ENCODE data around the gene CDH5.

Gene CDH5

DNA sequence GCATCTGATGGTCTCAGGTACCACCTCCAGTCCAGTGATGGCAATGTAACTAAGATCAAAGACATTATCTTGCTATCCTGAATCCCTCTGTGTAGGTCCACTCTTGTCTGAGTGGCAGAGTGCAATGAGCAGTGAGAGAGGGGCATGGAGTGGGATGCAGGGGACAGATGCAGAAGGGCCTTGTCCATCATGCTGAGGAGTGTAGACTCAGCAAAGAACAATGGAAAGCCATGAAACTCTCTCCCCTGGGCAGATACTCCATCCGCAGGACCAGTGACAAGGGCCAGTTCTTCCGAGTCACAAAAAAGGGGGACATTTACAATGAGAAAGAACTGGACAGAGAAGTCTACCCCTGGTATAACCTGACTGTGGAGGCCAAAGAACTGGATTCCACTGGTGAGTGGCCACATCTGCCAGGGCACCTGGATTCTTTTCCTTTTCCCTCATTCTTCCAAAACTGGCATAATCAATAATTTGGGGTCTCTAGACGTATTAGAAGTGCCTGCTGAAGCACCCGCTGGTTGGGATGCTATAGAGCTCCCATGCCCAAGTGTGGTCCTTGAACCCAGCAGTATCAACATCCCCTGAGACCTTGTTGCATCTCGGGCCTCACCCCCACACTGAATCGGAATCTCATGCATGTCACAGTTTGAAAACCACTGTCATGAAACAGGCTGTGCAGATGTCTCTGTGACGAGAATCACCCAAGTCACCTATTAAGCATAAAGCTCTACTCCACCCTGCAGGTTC is 29.5 kb downstream of the CDH5 start:
- DNase-seq = no peak

DNA sequence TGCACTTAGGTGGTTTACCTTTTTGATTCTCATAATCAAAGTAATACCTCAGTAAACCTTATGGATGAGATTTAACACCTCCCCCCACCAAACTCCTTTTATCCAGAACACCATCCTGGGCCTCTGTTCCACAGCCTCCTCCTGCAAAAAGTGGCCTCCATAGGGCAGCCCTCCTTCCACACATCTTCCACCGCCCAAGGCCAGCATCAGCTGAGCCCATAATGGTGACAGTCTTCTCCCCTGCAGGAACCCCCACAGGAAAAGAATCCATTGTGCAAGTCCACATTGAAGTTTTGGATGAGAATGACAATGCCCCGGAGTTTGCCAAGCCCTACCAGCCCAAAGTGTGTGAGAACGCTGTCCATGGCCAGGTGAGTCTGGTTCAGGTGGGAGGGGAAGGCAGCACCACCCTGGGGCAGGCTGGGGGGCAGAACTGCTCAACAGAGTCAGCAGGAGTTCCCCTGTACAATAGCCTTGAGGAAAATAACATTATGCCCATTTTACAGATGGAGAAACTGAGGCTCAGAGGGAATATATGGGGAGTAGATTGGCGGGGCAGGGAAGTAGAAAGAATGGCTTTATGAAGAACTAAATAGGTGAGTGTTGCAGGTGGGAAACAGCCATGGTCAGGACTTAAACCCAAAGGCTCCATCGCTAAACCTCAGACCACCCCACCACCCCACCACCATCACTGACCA is 31.4 kb downstream of the CDH5 start:
- DNase-seq = no peak

DNA sequence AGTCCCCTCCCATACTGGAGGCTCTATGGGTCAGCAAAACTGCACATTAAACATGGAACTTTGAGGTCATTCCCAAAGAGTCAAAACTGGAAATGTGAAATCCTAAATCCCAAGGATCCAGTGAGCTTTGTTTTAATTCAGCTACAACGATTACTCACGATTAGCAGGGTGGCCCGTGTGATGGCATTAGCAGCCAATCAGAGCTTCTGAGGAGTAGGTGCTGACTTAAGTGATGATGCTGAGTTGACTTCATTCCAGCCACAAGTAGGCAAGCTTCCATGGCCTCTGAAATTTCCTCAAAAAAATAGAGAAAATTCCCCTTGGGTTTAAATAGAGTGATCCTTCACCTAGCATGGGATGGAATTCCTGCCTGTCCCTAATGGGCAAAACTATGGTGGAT is 32.5 kb downstream of the CDH5 start:
- no peak for DNase-seq

DNA sequence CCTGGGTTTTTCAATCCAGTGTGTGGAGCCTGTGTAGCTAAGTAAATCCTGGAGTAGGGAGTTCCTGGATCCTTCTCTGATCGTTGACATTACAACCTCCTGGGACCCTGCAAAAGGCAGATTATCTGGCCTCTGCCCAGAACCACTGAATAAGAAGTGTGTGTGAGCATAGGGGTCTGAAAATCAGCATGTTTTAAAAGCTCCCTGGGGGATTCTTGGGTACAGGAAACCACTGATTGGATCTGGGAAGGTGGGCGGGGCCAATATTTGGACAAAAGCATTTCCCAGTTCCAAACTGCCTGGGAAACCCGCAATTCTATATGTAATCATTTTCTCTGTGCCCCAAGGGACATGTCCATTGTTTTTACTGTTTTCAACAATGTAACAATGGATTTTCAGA is 33.4 kb downstream of the CDH5 start:
- no peak for DNase-seq

DNA sequence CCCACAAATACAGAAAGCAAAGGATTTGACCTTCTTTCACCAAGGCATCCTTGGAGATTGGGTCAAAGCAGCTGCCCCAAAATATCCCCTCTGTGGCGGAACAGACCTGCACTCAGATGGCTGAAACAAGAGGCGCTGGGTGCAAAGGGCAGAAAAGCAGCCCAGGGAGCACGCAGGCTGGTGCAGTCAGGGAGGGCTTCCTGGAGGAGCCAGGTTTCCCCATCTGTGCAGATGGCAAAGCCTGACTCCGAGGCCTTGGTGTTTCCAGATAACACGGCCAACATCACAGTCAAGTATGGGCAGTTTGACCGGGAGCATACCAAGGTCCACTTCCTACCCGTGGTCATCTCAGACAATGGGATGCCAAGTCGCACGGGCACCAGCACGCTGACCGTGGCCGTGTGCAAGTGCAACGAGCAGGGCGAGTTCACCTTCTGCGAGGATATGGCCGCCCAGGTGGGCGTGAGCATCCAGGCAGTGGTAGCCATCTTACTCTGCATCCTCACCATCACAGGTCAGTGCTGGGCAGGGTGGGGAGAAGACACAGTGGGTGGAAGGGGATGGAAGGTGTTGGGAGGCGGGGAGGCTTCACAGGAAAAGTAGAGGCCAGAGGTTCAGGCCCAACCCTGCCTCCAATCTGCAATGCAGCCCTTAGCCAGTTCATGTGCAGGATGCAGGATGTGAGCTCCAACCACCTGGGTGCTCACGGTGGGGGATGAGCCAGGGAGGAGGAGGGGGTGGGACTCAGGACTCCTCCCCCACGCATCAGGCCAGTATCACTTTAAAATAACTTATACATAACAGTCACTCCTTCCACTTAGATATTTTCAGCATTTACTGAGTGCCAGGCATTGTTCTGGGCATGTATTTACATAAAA is 34.3 kb downstream of the CDH5 start:
- DNase-seq = no peak

DNA sequence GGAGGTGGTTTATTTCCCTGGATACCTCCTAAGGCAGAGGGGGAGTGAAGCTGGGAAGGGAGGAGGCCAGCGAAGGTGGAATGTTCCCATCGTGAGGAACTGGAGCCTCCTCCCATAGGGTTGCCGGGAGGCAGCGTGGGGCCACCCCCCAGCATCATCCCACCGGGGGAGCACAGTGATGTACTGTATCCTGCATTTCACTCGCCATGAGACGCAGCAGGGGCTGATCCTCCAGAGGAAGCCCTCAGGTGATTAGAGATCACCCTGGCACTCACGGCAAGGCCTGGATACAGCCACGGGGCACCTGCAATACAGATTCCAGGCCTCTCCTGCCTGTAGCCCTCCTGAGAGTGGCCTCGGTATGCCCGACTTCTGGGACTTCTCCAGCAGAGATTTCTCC is 35.1 kb downstream of the CDH5 start:
- no peak for DNase-seq

DNA sequence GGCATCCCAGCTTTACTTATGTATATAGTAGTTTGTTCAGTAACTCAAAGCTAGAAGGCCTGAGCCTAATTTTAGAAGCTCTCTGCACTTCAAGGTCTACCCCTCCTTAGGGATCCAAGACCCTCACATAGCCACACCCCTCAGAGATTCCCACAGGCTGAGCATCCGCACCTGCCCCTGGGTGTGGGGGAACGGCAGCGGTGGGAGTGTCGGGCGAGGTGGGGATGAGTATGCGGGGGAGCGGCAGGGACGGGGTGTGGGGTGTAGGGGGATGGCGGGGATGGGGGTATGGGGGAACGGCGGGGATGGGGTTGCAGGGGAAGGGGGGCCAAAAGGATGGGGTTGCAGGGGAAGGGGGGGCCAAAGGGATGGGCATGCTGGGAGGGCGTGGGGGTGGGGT is 35.7 kb downstream of the CDH5 start:
- DNase-seq = no peak

DNA sequence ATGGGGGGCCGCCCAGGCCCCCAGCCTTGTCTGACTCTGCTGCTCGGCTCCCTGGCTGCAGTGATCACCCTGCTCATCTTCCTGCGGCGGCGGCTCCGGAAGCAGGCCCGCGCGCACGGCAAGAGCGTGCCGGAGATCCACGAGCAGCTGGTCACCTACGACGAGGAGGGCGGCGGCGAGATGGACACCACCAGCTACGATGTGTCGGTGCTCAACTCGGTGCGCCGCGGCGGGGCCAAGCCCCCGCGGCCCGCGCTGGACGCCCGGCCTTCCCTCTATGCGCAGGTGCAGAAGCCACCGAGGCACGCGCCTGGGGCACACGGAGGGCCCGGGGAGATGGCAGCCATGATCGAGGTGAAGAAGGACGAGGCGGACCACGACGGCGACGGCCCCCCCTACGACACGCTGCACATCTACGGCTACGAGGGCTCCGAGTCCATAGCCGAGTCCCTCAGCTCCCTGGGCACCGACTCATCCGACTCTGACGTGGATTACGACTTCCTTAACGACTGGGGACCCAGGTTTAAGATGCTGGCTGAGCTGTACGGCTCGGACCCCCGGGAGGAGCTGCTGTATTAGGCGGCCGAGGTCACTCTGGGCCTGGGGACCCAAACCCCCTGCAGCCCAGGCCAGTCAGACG is 36.2 kb downstream of the CDH5 start:
- no peak for DNase-seq

DNA sequence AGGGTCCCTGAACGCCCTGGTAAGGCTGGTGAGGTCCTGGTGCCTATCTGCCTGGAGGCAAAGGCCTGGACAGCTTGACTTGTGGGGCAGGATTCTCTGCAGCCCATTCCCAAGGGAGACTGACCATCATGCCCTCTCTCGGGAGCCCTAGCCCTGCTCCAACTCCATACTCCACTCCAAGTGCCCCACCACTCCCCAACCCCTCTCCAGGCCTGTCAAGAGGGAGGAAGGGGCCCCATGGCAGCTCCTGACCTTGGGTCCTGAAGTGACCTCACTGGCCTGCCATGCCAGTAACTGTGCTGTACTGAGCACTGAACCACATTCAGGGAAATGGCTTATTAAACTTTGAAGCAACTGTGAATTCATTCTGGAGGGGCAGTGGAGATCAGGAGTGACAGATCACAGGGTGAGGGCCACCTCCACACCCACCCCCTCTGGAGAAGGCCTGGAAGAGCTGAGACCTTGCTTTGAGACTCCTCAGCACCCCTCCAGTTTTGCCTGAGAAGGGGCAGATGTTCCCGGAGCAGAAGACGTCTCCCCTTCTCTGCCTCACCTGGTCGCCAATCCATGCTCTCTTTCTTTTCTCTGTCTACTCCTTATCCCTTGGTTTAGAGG is 37.1 kb downstream of the CDH5 start:
- no peak for DNase-seq

DNA sequence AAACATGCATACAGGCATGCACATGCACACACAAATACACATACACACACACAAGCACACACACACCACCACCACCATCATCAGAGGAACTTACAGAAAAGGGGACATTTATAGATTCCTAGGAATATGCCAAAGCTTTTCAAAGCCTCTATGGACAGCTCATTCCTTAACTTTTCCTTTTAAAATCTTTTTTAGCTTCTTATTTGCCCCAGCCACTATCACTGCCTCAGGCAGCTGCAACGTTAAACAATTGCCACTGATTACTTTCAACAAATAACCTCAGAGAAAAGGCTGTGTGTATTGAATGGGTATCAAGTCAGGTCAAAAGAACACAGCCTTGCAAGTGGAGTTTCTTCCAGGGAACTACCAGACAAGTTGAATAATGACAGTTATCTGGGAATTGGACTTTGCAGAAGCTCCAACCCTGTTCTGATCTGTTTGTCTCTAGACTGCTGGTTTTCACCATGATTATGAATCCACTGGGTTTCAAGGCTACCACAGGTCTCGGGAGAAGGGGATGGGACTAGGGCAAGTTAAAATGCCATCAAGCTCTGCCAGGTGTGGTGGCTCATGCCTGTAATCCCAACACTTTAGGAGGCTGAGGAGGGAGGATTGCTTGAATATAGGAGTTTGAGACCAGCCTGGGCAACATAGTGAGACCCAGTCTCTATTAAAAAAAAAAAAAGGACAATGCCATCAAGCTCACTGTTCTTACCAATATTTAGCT is 38.7 kb downstream of the CDH5 start:
- DNase-seq = no peak

DNA sequence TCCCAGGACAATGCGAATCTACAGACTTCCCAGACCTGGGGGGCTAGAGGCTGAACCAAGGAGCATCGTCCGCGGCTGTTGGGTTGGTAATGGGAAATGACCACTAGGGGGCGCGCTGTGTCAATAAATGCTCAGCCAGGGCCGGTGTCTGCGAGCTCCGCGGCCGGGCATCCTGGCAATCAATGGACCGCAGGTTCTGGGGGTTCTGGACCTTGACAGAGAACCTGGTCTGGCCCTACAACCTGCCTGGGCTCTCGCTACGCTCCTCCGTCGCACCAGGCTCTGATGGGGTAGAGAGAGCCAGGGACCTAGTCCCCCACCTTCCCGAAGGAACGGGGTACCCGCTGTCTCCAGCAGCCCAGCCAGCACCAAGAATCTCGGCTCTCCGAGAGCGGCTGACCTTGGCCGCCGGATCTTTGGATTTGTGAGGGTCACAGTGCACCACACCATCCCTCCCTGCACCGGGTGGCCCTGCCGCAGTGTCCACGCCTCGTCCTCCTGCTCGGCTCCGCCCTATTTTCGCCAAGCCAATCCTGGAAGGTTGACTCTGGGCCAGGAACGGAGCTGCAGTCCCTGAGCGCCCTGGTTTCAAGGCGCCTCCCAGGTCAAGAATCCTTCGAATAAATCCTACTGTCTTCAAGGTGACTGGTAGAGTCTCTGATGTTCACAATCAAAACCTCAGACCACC is 40.2 kb downstream of the CDH5 start:
- DNase-seq = peak; percentile 91

DNA sequence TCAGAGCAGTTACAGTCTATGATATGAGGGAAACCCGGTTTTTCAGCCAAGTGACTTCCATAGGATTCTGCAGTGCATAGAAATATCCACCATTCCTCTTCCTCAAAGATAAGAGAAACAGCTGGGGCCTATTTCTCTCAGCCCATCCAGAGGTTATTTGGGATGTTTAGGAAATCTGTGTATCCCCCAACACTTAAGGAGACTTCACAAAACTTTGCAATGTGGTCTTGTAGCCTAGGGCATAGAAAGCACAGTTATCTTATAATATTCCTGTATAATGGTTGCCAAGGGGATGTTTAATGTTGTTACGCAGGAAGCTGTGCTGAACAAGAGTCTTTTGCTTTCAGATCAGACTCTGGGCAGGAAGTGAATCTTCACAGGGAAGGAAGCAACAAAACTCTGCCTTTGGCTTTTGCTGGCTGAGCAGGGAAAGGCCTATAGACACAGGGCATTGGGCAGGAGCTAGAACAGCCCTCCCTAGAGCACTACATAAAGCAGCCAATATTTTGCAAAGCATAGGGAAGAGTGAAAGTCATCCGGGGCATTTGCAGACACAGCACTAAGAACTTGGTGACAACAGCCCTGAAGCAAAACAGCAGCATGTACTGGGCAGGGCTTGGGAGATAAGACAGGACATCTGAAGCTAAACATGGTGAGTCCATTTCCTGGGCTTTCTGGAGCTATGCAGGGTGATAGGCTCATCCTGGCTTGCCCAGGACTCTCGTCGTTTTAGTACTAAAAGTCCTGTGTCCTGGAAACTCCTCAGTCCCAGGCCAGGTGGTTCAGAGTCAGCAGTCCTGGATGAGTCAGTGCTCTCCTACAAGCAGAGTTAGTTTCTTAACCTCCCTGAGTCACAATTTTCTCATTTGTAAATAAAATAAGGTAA is 41.9 kb downstream of the CDH5 start:
- DNase-seq = no peak

DNA sequence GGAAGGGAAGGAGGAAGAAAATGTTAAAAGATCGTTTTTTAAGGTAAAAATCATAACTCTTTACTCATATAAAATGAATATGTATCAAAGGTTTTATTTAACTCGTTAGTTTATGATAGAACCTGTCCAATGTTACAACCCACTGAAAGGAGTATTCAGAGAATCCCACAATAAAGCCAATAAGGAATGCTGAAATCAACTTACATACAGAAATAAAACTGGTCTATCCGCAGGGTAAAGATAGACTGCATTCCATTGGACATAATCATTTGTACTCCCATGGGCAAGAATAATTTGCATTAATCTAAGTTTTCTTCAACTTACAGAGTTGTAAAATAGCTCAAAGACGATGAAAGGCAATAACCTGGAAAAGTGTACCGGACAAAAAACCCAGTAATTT is 42.7 kb downstream of the CDH5 start:
- no peak for DNase-seq

DNA sequence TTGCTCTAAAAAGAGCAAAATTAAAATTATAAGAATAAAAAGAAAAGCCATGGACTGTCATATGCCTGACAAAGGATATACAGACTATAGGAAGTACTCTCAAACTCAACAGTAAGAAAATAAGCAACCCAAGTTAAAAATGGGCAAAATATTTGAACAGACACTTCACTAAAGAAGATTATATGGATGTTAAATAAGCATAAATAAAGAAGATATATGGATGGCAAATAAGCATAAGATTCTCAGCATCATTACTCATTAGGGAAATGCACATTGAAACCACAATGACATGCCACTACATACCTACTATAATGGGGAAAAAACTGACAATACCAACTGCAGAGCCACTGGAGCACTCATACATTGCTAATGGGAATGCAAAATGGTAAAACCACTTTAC is 45.7 kb downstream of the CDH5 start:
- no peak for DNase-seq

DNA sequence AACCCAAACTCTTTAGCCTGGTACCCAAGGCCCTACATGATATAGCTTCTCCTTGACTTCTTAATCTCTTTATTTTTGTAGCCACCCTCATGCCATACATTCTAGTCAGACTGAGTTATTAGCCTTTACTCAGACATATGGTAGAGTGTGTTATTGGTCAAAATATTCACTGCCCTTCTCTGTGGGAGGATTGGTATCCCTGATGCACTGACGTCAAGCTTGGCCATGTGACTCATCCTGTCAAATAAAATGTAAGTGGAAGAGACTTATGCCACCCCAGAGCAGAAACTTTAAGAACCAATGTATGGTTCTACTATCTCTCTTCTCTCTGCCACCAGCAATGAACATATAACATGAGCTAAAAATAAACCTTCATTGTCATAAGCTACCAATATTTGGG is 48.4 kb downstream of the CDH5 start:
- DNase-seq = no peak

DNA sequence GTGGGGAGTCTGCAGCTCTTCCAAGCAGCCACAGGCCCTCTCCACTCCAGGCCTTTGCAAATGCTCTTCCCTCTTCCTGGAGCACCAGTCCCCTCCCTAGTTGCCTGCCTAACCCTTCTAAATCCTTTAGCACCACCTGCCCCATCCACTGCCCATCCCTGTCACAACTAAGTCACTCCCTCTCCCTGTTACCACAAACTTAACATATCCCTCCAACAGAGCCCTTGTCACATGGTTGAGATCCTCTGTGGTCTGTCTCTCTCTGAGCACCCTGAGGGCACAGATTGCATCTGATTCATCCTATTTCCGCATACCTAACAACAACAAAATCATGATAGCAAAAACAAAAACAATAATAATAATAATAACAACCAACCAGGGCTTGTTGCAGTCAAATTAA is 49.6 kb downstream of the CDH5 start:
- no peak for DNase-seq

DNA sequence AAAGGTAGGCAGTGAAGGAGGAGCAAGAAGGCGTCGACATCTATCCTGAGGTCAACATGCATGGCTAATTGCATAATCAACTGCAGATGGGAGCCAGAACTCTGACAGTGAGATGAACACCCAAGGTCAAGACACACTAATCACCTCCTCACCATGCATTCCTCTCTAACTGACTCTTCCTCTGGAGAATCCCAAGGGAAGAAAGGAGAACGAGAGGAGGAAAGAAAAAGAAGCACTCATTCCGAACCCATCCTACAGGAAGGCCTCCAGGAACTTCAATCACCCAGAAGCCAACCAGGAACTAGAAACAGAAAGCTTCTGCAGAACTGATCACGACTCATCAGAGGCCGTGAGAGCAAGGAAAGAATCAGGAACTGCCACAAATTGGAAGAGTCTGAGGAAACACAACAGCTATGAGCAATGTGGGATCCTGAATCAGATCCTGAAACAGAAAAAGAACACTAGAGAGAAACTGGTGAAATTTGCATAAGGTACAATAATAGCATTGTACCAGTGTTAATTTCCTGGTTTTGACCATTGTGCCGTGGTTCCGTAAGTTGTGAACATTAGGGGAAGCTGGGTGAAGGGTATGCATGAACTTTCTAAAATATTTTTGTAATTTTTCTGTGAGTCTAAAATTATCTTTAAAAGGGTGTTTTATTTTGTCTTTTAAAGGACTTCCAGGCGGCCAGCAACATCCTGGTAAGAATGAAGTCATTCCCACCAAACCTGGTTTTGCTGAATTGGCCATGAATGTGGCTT is 50.6 kb downstream of the CDH5 start:
- DNase-seq = no peak

DNA sequence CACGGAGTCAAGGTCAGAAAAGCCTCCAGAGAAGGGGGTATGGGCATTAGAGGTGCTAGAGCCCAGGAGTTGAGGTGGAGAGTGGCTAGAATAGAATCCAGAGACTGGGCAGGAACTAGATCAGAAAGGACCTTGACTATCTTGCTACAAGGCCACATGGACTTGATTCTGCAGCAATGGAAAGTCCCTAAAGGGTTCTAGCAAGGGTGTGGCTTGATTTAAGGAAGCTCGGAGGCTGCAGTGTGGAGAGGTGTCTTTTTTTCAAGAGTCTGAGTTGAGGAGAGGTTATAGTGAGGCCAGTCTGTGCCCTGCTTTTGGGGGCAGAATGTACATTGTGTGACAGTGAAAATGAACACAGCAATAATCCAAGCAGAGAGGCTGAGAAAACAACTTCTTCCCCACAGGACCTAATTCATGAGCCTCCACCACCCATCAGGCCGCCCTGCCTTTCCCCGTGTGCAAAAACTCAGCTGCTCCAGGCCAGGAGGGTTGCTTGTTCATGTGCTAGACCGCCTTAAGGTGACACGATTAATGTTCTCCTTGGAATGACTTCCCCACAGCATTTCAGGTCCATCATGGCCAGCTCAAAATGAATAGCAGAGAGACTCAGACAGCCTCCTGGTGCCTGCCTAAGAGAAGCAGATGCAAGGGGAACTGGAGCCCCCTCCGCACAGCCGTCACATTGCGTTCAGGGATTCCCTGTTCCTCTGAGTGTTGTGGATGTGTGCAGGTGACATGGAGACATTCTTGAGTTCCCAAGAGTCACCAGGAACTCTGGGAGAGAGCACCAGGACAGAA is 51.9 kb downstream of the CDH5 start:
- DNase-seq = no peak

DNA sequence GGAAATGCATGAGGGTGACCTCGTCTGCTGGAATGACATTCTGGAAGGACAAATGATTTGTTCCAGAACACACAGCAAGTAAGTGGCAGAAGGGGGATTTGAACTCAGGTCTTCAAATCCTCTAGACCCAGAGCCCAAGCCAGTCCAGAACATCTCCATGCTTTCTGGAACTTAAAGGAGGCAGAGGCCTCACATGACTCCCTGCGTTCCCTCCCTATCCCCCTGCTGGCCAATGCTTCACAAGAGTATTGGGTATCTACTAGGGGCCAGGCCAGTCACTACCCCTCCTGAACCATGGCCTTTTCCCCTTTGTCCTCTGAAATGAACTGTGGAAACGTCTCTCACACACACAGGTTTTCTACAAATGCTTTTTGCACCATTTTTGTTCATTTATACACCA is 53.0 kb downstream of the CDH5 start:
- no peak for DNase-seq
